Measurements from ENCODE around the gene LILRB1. TPM values are rescaled to one million over a fixed set of nuclear protein-coding genes. Genes with fewer than 3 reads are reported as not detected.

The LILRB1 gene
- total RNA-seq, 1 donor from 2014 or later = not detected

- Mint-ChIP-seq H3K27ac (ENCODE audit: unreplicated experiment) (no peak overlapping the region), H3K27me3 (ENCODE audit: low read depth, unreplicated experiment) (no peaks in the 10 kb centered on the region), H3K4me1 (ENCODE audit: low read depth, unreplicated experiment) (no peaks in the 10 kb centered on the region), H3K9me3 (ENCODE audit: unreplicated experiment) (peaks cover 21% of the 10 kb centered on the region), H3K36me3 (ENCODE audit: low read depth, unreplicated experiment) (no peaks in the 10 kb centered on the region), H3K4me3 (ENCODE audit: unreplicated experiment) (no peak overlapping the region)
- Histone ChIP-seq H2AFZ (ENCODE audit: low read depth, low read length) (no peak overlapping the region), H3K9me3 (ENCODE audit: insufficient read depth, low read depth, low read length) (peaks cover 13% of the 10 kb centered on the region), H3K27ac (ENCODE audit: low read depth, low read length) (no peak overlapping the region), H3K27me3 (ENCODE audit: insufficient read depth, low read length) (no peaks in the 10 kb centered on the region), H3K4me2 (ENCODE audit: low read length) (no peak overlapping the region), H3K36me3 (ENCODE audit: insufficient read depth, low read length) (no peaks in the 10 kb centered on the region), H3K79me2 (ENCODE audit: insufficient read depth, low read length) (no peaks in the 10 kb centered on the region), H3K9ac (ENCODE audit: low read length) (no peak overlapping the region), H3K4me3 (ENCODE audit: insufficient read depth, low read depth, low read length) (no peak overlapping the region), H3K4me1 (ENCODE audit: insufficient read depth, low read length) (no peaks in the 10 kb centered on the region), H4K20me1 (ENCODE audit: insufficient read depth, low read length) (no peaks in the 10 kb centered on the region)
- TF ChIP-seq CTCF (IDR thresholded peaks at IDR 0.05; ENCODE audit: insufficient read depth, low read depth, low read length) (no peak), EZH2 (IDR thresholded peaks at IDR 0.05; ENCODE audit: insufficient read depth, low read length) (no peak)
- DNase-seq (ENCODE audit: low read depth) (no peak), FAIRE-seq (no peak)
Observed at GRCh38 chr19:54606891-54607784, 23.1 kb upstream of the LILRB1 start.

GRCh38 chr19:54607785-54608150 is 22.5 kb upstream of the LILRB1 start:
- H3K9ac ChIP-seq (ENCODE audit: low read length) = no peak overlapping the region
- H3K27ac ChIP-seq (ENCODE audit: low read depth, low read length) = no peak overlapping the region
- H3K9me3 ChIP-seq (ENCODE audit: insufficient read depth, low read depth, low read length) = peaks cover 13% of the 10 kb centered on the region
- no peaks in the 10 kb centered on the region for H3K79me2 ChIP-seq (ENCODE audit: insufficient read depth, low read length)
- Mint-ChIP-seq H3K36me3 (ENCODE audit: low read depth, unreplicated experiment) (no peaks in the 10 kb centered on the region), H3K27me3 (ENCODE audit: low read depth, unreplicated experiment) (no peaks in the 10 kb centered on the region), H3K27ac (ENCODE audit: unreplicated experiment) (no peak overlapping the region), H3K9me3 (ENCODE audit: unreplicated experiment) (peaks cover 23% of the 10 kb centered on the region), H3K4me3 (ENCODE audit: unreplicated experiment) (no peak overlapping the region), H3K4me1 (ENCODE audit: low read depth, unreplicated experiment) (no peaks in the 10 kb centered on the region)
- no peak for DNase-seq (ENCODE audit: low read depth)
- no peak overlapping the region for H3K4me3 ChIP-seq (ENCODE audit: insufficient read depth, low read depth, low read length)
- no peak for FAIRE-seq
- no peak overlapping the region for H2AFZ ChIP-seq (ENCODE audit: low read depth, low read length)
- no peak for TF ChIP-seq EZH2 (IDR thresholded peaks at IDR 0.05; ENCODE audit: insufficient read depth, low read length)
- no peak for TF ChIP-seq CTCF (IDR thresholded peaks at IDR 0.05; ENCODE audit: insufficient read depth, low read depth, low read length)
- H3K27me3 ChIP-seq (ENCODE audit: insufficient read depth, low read length) = no peaks in the 10 kb centered on the region
- no peaks in the 10 kb centered on the region for H3K36me3 ChIP-seq (ENCODE audit: insufficient read depth, low read length)
- no peak overlapping the region for H3K4me2 ChIP-seq (ENCODE audit: low read length)
- H3K4me1 ChIP-seq (ENCODE audit: insufficient read depth, low read length) = no peaks in the 10 kb centered on the region
- H4K20me1 ChIP-seq (ENCODE audit: insufficient read depth, low read length) = no peaks in the 10 kb centered on the region

- no peaks in the 10 kb centered on the region for H3K36me3 Mint-ChIP-seq (ENCODE audit: low read depth, unreplicated experiment)
- no peak overlapping the region for H3K27ac Mint-ChIP-seq (ENCODE audit: unreplicated experiment)
- no peak overlapping the region for H3K4me3 Mint-ChIP-seq (ENCODE audit: unreplicated experiment)
- Histone ChIP-seq H3K27ac (ENCODE audit: low read depth, low read length) (no peak overlapping the region), H3K9me3 (ENCODE audit: insufficient read depth, low read depth, low read length) (peaks cover 13% of the 10 kb centered on the region), H4K20me1 (ENCODE audit: insufficient read depth, low read length) (no peaks in the 10 kb centered on the region), H3K4me3 (ENCODE audit: insufficient read depth, low read depth, low read length) (no peak overlapping the region), H3K79me2 (ENCODE audit: insufficient read depth, low read length) (no peaks in the 10 kb centered on the region), H3K4me1 (ENCODE audit: insufficient read depth, low read length) (no peaks in the 10 kb centered on the region), H2AFZ (ENCODE audit: low read depth, low read length) (no peak overlapping the region), H3K4me2 (ENCODE audit: low read length) (no peak overlapping the region), H3K9ac (ENCODE audit: low read length) (no peak overlapping the region), H3K27me3 (ENCODE audit: insufficient read depth, low read length) (no peaks in the 10 kb centered on the region), H3K36me3 (ENCODE audit: insufficient read depth, low read length) (no peaks in the 10 kb centered on the region)
- no peaks in the 10 kb centered on the region for H3K27me3 Mint-ChIP-seq (ENCODE audit: low read depth, unreplicated experiment)
- FAIRE-seq (no peak), DNase-seq (ENCODE audit: low read depth) (no peak)
- TF ChIP-seq EZH2 (IDR thresholded peaks at IDR 0.05; ENCODE audit: insufficient read depth, low read length) (no peak), CTCF (IDR thresholded peaks at IDR 0.05; ENCODE audit: insufficient read depth, low read depth, low read length) (no peak)
- peaks cover 26% of the 10 kb centered on the region for H3K9me3 Mint-ChIP-seq (ENCODE audit: unreplicated experiment)
- no peaks in the 10 kb centered on the region for H3K4me1 Mint-ChIP-seq (ENCODE audit: low read depth, unreplicated experiment)
Observed at GRCh38 chr19:54608205-54608604, 22.1 kb upstream of the LILRB1 start.

Data from astrocyte (in vitro differentiated cells and primary cell).